CD8-positive, alpha-beta memory T cell (primary cell): Measurements from ENCODE around the gene SORCS1. TPM values are rescaled to one million over a fixed set of nuclear protein-coding genes. Genes with fewer than 3 reads are reported as not detected.

Experiments
- CTCF ChIA-PET: fragments of 350-600 bp; sonication (Branson Sonifier 250); formaldehyde crosslinking; loops from one replicate; lab custom pipeline; 2021; ENCODE audit warnings: antibody characterized with exemption; lab: Charles Lee
- POLR2A ChIA-PET: fragments of 350-600 bp; sonication (Branson Sonifier 250); formaldehyde crosslinking; loops from one replicate; lab custom pipeline; 2021; ENCODE audit warnings: antibody characterized with exemption; lab: Charles Lee
- DNase-seq, 5 donors: peaks; one replicate each; pipeline versions ENCODE4 v3.0.0 to v3.0.0-alpha.2; 2020 to 2022; ENCODE audit warnings: mixed read lengths in 1 of 5
- H3K27ac ChIP-seq: one replicate; pipeline ENCODE4 v1.7.0; 2013; ENCODE audit warnings: low read depth, mild to moderate bottlenecking, low read length, moderate library complexity
- H3K27me3 ChIP-seq: 2 replicates; pipeline ENCODE4 v1.7.0; 2013; ENCODE audit warnings: low read length, mild to moderate bottlenecking; ENCODE audit not compliant: insufficient read depth, poor library complexity, severe bottlenecking
- H3K36me3 ChIP-seq: 2 replicates; pipeline ENCODE4 v1.7.0; 2013; ENCODE audit warnings: mild to moderate bottlenecking, low read length, moderate library complexity; ENCODE audit not compliant: insufficient read depth
- H3K4me1 ChIP-seq: 2 replicates; pipeline ENCODE4 v1.7.0; 2013; ENCODE audit warnings: mild to moderate bottlenecking, low read length, moderate library complexity; ENCODE audit not compliant: insufficient read depth
- H3K4me3 ChIP-seq: 2 replicates; pipeline ENCODE4 v1.7.0; 2013; ENCODE audit warnings: mild to moderate bottlenecking, low read length
- H3K9me3 ChIP-seq: 2 replicates; pipeline ENCODE4 v1.7.0; 2013; ENCODE audit warnings: mild to moderate bottlenecking, low read length
- H3K27ac Mint-ChIP-seq, 8 donors: one replicate each; pipeline ENCODE4 v1.8.0; 2020 to 2021; ENCODE audit warnings: mixed read lengths in 8 of 8, mild to moderate bottlenecking in 6 of 8, inconsistent platforms in 3 of 8, moderate library complexity in 3 of 8
- H3K27me3 Mint-ChIP-seq, 2 donors: one replicate each; pipeline ENCODE4 v1.8.0; 2020 to 2021; ENCODE audit warnings: mixed read lengths in 2 of 2, mild to moderate bottlenecking in 1 of 2, moderate library complexity in 1 of 2
- H3K36me3 Mint-ChIP-seq, 3 donors: one replicate each; pipeline ENCODE4 v1.8.0; 2020 to 2021; ENCODE audit warnings: mixed read lengths in 3 of 3, inconsistent platforms in 1 of 3, mild to moderate bottlenecking in 1 of 3
- H3K4me1 Mint-ChIP-seq, 3 donors: one replicate each; pipeline ENCODE4 v1.8.0; 2020 to 2021; ENCODE audit warnings: mixed read lengths in 3 of 3, inconsistent platforms in 1 of 3, mild to moderate bottlenecking in 1 of 3
- H3K4me3 Mint-ChIP-seq, 7 donors: one replicate each; pipeline ENCODE4 v1.8.0; 2020 to 2021; ENCODE audit warnings: mixed read lengths in 7 of 7, mild to moderate bottlenecking in 6 of 7, moderate library complexity in 4 of 7, inconsistent platforms in 2 of 7
- H3K9me3 Mint-ChIP-seq, 5 donors: one replicate each; pipeline ENCODE4 v1.8.0; 2020 to 2022; ENCODE audit warnings: mixed read lengths in 5 of 5, mild to moderate bottlenecking in 3 of 5, moderate library complexity in 2 of 5, inconsistent platforms in 1 of 5
- polyA plus RNA-seq: library from polyadenylated mRNA; unstranded; fragments of 300-500 nt; fragmentation: Illumina TruSeq; gene quantifications from one replicate; pipeline ENCODE4 v1.2.3, GENCODE V29; 2021
- total RNA-seq, 2 experiments: library from RNA; stranded (reverse); gene quantifications; one replicate each; pipeline ENCODE4 v1.2.3, GENCODE V29; 2021

The SORCS1 gene
- total and polyA plus RNA-seq, 3 experiments from 2014 or later = not detected

GRCh38 chr10:107056182-107056581 is 108.3 kb downstream of the SORCS1 start:
- Histone ChIP-seq H3K27ac (no peak overlapping the region), H3K36me3 (no peaks in the 10 kb centered on the region), H3K9me3 (no peaks in the 10 kb centered on the region), H3K4me3 (no peak overlapping the region), H3K27me3 (no peaks in the 10 kb centered on the region), H3K4me1 (no peaks in the 10 kb centered on the region)
- ChIA-PET CTCF (no interaction called here), POLR2A (no interaction called here)
- H3K9me3 Mint-ChIP-seq = peaks cover 0 to 11% (median 7%) of the 10 kb centered on the region in 5 donors
- H3K27ac Mint-ChIP-seq = no peak overlapping the region
- no peak overlapping the region for H3K4me3 Mint-ChIP-seq
- no peaks in the 10 kb centered on the region for H3K4me1 Mint-ChIP-seq
- no peaks in the 10 kb centered on the region for H3K27me3 Mint-ChIP-seq
- no peak for DNase-seq
- no peaks in the 10 kb centered on the region for H3K36me3 Mint-ChIP-seq

GRCh38 chr10:107054469-107055156 is 109.9 kb downstream of the SORCS1 start:
- H3K36me3 ChIP-seq = no peaks in the 10 kb centered on the region
- Mint-ChIP-seq H3K36me3 (no peaks in the 10 kb centered on the region), H3K9me3 (peaks cover 0 to 11% (median 9%) of the 10 kb centered on the region in 5 donors), H3K4me1 (no peaks in the 10 kb centered on the region), H3K27me3 (no peaks in the 10 kb centered on the region), H3K27ac (no peak overlapping the region), H3K4me3 (no peak overlapping the region)
- ChIA-PET CTCF (no interaction called here), POLR2A (no interaction called here)
- H3K4me1 ChIP-seq = no peaks in the 10 kb centered on the region
- H3K27me3 ChIP-seq = no peaks in the 10 kb centered on the region
- no peak overlapping the region for H3K27ac ChIP-seq
- no peak for DNase-seq
- H3K9me3 ChIP-seq = no peaks in the 10 kb centered on the region
- H3K4me3 ChIP-seq = no peak overlapping the region

- H3K4me3 Mint-ChIP-seq = no peak overlapping the region
- Histone ChIP-seq H3K9me3 (no peaks in the 10 kb centered on the region), H3K36me3 (no peaks in the 10 kb centered on the region), H3K4me1 (no peaks in the 10 kb centered on the region), H3K27me3 (no peaks in the 10 kb centered on the region), H3K4me3 (no peak overlapping the region), H3K27ac (no peak overlapping the region)
- no peaks in the 10 kb centered on the region for H3K36me3 Mint-ChIP-seq
- H3K9me3 Mint-ChIP-seq = peaks cover 0 to 12% (median 11%) of the 10 kb centered on the region in 5 donors
- no peak overlapping the region for H3K27ac Mint-ChIP-seq
- H3K4me1 Mint-ChIP-seq = no peaks in the 10 kb centered on the region
- ChIA-PET CTCF (no interaction called here), POLR2A (no interaction called here)
- H3K27me3 Mint-ChIP-seq = no peaks in the 10 kb centered on the region
- DNase-seq = no peak
These were observed 112.7 kb downstream of the SORCS1 start for GRCh38 chr10:107051769-107052168.

- Histone ChIP-seq H3K36me3 (no peaks in the 10 kb centered on the region), H3K27me3 (no peaks in the 10 kb centered on the region), H3K9me3 (no peaks in the 10 kb centered on the region), H3K4me3 (no peak overlapping the region), H3K27ac (no peak overlapping the region), H3K4me1 (no peaks in the 10 kb centered on the region)
- no peak for DNase-seq
- Mint-ChIP-seq H3K27me3 (no peaks in the 10 kb centered on the region), H3K4me3 (no peak overlapping the region), H3K4me1 (no peaks in the 10 kb centered on the region), H3K36me3 (peaks cover 0 to 2% (median 0%) of the 10 kb centered on the region in 3 donors), H3K27ac (no peak overlapping the region), H3K9me3 (peaks cover 3 to 18% (median 8%) of the 10 kb centered on the region in 5 donors)
- ChIA-PET POLR2A (no interaction called here), CTCF (no interaction called here)
These were observed 121.0 kb downstream of the SORCS1 start for GRCh38 chr10:107043461-107043860.

GRCh38 chr10:107037192-107038122 is 127.0 kb downstream of the SORCS1 start:
- ChIA-PET CTCF (no interaction called here), POLR2A (no interaction called here)
- peaks cover 2 to 18% (median 7%) of the 10 kb centered on the region in 5 donors for H3K9me3 Mint-ChIP-seq
- no peaks in the 10 kb centered on the region for H3K36me3 ChIP-seq
- H3K27me3 ChIP-seq = no peaks in the 10 kb centered on the region
- H3K27me3 Mint-ChIP-seq = no peaks in the 10 kb centered on the region
- DNase-seq = no peak
- H3K4me1 Mint-ChIP-seq = no peaks in the 10 kb centered on the region
- no peak overlapping the region for H3K27ac Mint-ChIP-seq
- no peak overlapping the region for H3K27ac ChIP-seq
- H3K4me3 Mint-ChIP-seq = no peak overlapping the region
- H3K36me3 Mint-ChIP-seq = no peaks in the 10 kb centered on the region
- H3K9me3 ChIP-seq = no peaks in the 10 kb centered on the region
- no peaks in the 10 kb centered on the region for H3K4me1 ChIP-seq
- H3K4me3 ChIP-seq = no peak overlapping the region

GRCh38 chr10:107033799-107034422 is 130.6 kb downstream of the SORCS1 start:
- Mint-ChIP-seq H3K4me3 (no peak overlapping the region), H3K27me3 (no peaks in the 10 kb centered on the region), H3K9me3 (peaks cover 2 to 12% (median 9%) of the 10 kb centered on the region in 5 donors), H3K4me1 (no peaks in the 10 kb centered on the region), H3K36me3 (no peaks in the 10 kb centered on the region), H3K27ac (no peak overlapping the region)
- Histone ChIP-seq H3K36me3 (no peaks in the 10 kb centered on the region), H3K9me3 (no peaks in the 10 kb centered on the region), H3K4me3 (no peak overlapping the region), H3K4me1 (no peaks in the 10 kb centered on the region), H3K27me3 (no peaks in the 10 kb centered on the region), H3K27ac (no peak overlapping the region)
- no peak for DNase-seq
- ChIA-PET CTCF (no interaction called here), POLR2A (no interaction called here)

- Histone ChIP-seq H3K27me3 (no peaks in the 10 kb centered on the region), H3K27ac (peak overlapping the region; percentile 66), H3K9me3 (no peaks in the 10 kb centered on the region), H3K4me1 (no peaks in the 10 kb centered on the region), H3K4me3 (no peak overlapping the region), H3K36me3 (no peaks in the 10 kb centered on the region)
- ChIA-PET POLR2A (no interaction called here), CTCF (no interaction called here)
- no peaks in the 10 kb centered on the region for H3K27me3 Mint-ChIP-seq
- no peak overlapping the region for H3K27ac Mint-ChIP-seq
- H3K36me3 Mint-ChIP-seq = no peaks in the 10 kb centered on the region
- peaks cover 2 to 12% (median 9%) of the 10 kb centered on the region in 5 donors for H3K9me3 Mint-ChIP-seq
- no peak overlapping the region for H3K4me3 Mint-ChIP-seq
- H3K4me1 Mint-ChIP-seq = no peaks in the 10 kb centered on the region
- no peak for DNase-seq
These were observed 131.7 kb downstream of the SORCS1 start for GRCh38 chr10:107032700-107033401.
